Measurements from ENCODE around the gene MAP3K5. TPM values are rescaled to one million over a fixed set of nuclear protein-coding genes. Genes with fewer than 3 reads are reported as not detected.
A peak's percentile ranks its signal among the peaks of the same experiment; 100 is the strongest.

The MAP3K5 gene
- total RNA-seq, 1 experiment from 2014 or later, result 2.0 TPM

DNA sequence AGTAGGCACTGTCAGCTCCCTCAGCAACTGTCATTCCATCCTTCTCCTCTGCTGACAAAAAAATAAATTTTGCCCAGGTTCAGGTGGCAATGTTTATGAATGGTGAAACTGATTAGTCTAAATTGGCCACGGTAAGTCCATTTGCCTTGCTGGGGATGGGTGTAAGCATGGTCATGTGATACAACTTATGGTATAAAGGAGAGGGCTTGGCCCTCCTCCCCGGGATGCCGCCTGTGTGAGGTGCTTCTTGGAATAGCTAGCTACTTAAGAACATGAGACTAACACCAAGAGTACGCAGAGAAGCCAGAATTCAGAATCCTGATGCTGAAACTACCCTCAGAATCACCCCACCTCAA is 147.7 kb downstream of the MAP3K5 start:
- no peak for DNase-seq (ENCODE audit: low spot score)

DNA sequence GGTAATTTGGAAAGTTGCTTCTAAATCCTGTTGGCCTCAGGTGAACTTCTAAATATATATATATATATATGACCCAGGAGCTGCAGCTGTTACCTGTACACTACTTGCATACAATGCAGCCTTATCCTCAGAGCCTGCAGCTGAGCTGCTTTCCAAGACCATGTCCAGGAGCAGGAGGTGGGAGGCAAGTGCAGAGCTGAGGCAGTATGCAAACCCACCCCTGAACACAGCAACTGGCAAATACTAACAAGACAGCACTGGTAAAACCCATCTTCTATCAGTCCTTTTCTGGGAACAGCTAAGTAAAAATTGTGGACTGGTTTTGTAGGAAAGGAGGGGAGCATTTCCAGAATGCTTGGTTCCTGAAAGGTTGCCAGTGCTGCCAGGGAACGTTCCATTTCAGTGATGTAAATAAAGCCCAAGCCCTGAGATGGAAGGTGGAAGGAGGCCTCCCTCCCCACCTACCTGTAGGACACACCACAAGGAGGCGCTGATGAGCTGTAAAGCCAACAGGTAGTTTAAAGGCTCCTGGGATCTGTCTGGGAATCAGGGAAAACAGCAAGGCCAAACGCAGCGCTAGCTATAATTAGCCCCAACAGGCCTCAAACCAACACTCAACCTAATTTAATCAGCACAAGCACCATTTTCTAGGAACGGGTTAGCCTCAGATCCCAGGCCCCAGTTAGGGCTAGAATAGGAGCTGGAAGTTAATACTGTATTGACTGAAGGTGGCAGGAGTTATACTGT is 148.3 kb downstream of the MAP3K5 start:
- peak; percentile 78 for DNase-seq (ENCODE audit: low spot score)

DNA sequence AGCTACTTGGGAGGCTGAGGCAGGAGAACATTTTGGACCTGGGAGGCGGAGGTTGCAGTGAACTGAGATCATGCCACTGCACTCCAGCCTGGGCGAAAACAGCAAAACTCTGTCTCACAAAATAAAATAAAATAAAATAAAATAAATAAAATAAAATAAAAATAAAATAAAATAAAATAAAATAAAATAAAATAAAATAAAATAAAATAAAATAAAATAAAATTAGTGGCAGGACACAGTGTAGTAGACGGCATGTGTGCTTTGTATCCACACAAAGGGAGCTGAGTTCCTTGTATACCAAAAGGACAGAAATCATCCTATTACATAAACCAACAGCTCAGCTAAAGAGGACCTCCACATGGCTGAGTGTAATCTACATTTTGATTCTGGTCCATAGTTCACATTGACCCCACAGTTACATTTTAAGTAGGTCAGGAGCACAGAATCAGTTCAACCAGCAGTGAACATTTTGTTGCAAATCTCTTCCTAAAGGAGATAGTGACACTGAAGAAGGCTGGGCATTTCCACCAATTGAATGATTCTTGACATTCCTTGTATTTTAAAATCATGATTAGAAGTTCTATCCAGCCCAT is 150.3 kb downstream of the MAP3K5 start:
- no peak for DNase-seq (ENCODE audit: low spot score)

DNA sequence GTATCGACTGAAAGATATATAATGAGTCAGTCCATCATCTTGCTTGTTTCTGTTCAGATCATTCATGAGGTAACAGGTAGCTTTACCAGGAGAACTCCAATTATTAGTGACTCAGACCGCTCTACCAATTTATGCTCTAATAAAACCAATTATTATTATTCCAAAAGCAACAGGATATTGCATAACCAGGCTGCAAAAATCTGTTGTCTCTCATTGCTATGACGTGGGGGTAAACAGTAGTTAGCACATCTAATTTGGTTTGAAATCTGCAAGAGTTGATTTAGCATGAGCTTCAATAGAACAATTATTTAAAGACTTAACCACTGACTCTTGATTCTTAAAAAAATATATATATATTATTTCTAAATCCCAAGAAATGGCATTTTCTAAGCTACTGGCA is 151.1 kb downstream of the MAP3K5 start:
- no peak for DNase-seq (ENCODE audit: low spot score)

DNA sequence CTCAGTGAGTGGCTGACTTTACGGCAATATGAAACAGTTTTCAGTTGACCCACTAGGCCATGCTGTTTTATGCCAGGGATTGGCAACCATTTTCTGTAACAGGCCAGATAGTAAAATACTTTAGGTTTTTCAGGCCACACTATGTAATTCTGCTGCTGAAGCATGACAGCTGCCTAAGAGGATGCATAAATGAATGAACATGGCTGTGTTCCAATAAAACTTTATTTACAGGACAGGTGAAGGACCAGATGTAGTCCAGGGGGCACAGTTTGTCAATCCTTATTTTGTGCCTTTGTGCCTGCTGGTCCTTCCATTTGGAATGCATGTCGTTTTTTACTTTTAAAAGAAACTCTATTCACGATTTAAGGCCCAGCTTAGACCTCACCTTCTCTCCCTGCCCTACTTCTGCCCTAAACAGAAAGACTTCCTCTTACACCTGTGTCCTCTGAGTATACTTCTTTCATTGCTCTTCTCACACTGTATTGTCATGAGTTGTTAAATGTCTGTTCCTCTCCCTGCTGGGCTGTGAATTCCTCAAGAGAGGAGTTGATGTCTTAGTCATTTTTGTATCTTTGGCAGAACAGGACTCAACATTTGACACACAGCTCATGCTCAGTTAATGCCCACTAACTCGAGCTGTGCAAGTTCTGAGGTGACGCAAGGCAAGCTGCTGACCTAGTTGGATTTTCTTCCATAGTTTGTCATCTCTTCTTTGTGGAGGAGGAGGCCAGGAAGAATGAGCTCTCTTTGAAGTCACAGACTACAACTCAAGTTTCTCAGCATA is 152.0 kb downstream of the MAP3K5 start:
- no peak for DNase-seq (ENCODE audit: low spot score)

DNA sequence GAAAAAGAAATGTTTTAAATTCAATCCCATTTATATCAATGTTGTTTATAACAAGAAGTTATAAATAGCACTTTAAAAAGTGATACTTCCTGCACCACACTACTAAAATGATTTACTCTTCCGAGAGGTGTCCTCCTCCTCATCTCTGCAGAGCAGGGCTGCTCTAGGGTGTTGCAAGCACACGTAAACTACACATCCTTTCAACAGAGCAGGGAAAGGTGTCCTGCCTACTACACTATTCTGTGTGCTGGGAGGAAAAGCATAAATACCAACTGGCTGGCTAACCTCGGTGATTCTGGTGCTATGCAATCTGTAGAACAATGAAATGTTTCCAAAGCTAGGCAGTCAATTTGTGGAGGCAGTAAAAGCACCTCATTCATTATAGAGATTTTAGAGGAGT is 152.6 kb downstream of the MAP3K5 start:
- no peak for DNase-seq (ENCODE audit: low spot score)

DNA sequence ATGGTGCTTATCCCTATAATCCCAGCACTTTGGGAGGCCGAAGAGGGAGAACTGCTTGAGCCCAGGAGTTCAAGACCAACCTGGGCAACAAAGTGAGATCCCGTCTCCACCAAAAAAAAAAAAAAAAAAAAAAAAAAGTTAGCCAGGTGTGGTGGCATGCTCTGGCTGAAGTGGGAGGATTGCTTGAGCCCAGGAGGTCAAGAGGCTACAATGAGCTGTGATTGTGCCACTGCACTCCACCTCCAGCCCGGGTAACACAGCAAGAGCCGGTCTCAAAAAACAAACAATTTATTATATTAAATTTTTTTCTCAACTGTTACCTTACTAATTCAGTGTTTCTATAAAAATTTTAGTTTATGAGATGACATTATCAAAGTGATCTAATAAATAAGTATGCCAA is 156.7 kb downstream of the MAP3K5 start:
- no peak for DNase-seq (ENCODE audit: low spot score)

DNA sequence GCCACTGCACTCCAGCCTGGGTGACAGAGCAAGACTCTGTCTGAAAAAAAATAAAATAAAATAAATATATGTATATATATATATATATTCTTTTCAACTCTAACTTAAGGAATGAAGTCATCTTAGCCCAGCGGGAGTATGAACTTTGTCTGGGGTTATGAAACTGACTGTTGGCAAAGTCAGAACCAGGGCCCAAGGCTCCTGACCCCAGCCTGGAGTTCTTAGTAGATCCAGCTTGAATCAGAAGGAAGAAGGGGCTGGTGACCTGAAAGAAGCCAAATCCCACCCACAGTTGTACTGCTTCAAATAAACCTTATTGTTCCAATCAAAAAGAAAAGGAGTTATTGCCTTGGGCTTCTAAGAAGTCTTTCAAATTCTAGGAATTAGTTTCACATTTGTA is 158.9 kb downstream of the MAP3K5 start:
- DNase-seq (ENCODE audit: low spot score), result no peak

DNA sequence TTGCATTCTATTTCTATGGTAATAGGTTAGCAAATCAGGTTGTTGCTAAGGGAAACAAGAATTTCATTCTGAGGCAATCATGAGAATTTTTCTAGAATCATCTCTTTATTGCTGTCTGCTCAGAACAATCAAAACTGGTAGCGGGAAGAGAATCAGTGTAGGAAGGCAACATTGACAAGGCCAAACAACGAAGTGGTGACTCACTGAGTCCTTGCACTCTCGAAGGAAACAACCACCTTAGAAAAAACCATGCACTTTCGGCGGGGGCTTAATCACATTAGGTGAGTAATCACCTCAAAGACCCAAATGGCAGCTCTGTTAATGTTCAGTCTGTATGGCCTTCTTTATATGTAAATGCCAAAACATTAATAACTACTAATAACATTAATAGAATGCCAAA is 163.3 kb downstream of the MAP3K5 start:
- no peak for DNase-seq (ENCODE audit: low spot score)

DNA sequence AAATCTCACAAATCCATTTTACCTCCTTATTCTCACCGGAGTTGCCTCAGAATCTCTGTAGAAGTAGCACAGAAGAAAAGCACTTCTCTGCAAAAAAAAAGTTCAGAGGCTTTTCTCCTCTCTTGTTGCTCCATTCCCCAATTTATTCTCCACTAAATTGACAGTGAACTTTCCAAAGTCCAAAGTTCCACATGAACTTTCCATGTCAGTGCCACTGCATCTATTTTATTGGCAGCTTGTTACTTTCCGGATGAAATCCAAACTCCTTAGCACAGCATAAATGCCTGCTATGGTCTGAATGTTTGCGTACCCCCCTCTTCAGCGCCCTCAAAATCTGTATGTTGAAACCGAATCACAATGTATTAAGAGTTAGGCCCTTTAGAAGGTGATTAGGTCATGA is 165.1 kb downstream of the MAP3K5 start:
- DNase-seq (ENCODE audit: low spot score), result no peak

DNA sequence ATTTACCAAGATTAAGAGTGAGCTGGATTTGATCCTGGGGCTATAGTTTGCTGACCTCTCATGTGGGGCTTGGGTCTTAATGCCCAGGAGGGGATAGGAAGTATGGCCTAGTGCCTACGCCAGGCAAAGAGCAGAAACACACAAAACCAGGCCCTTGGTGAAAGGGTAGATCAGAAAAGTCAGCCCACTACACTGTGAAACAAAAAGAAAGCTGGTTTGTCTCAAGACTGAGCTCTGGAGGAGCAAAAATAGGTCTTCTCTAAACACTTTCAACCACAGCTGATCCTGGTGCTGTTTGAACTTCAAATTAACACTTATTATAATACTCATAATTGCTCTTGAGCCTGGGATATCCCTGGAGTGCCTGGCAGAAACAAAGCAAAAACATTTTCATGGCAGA is 167.0 kb downstream of the MAP3K5 start:
- DNase-seq (ENCODE audit: low spot score), result no peak

DNA sequence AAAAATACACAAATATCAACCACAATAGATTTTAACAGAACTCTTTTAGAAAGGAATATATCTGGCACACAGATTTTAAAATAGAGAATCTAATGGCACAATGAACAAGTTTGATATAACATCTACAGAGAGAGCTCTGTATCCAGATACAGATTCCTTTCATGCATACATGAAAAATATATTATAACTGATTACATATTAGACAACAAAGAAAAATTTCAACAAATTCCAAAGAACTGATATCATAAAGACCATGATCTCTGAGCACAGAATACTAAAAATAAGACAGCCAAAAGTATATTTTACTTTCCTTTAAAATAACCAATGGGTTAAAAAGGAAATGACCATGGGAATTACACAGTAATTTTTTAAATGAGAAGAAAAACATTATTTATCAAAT is 167.9 kb downstream of the MAP3K5 start:
- no peak for DNase-seq (ENCODE audit: low spot score)

DNA sequence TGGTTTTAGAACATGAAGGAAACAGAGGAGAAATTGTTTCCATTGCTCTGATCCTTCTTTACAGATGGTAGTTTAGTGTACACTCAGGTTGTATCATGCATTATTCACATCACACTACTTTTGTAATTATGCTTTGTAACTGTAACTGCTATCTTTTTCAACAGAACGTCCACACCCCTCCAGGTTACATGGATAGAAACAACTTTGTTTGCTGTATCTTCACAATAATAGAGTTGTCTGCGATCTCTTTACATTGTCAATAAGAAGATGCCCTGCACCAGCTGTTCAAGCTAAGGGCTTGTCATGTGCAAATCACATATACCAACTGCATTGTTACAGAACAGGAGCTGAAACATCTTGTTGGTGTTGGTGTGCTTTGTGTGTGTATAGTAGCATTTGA is 174.2 kb downstream of the MAP3K5 start:
- DNase-seq (ENCODE audit: low spot score), result no peak

DNA sequence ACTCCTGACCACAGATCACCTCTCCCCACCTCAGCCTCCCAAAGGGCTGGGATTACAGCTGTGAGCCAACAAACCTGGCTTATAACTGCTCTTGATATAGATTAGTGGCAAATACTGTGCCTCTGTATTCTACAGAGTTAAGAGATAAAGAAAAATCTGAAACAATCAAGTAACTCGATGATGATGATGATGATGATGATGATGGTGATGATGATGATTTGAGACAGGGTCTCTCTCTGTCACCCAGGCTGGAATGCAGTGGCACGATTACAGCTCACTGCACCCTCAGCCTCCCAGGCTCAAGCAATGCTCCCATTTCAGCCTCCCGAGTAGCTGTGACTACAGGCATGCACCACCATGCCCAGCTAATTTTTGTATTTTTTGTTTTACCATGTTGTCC is 175.8 kb downstream of the MAP3K5 start:
- no peak for DNase-seq (ENCODE audit: low spot score)

DNA sequence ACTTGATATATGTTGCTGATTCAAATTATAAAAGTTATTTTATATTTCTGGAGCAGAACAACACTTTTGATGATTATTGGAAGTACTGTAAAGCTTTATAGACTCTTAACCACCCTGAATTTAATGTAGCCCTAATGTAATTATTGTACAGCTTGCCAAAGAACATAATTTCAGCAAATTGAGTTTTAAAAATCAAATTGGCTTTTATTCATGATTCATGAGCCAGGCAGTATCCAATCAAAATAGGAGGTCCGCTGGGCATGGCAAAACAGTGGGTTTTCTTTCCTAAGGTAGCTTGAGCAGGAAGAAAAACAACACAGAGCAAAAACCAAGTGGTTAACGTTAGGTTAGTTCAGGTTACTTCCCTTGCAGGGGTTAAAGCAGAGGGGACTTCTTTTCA is 177.3 kb downstream of the MAP3K5 start:
- no peak for DNase-seq (ENCODE audit: low spot score)

DNA sequence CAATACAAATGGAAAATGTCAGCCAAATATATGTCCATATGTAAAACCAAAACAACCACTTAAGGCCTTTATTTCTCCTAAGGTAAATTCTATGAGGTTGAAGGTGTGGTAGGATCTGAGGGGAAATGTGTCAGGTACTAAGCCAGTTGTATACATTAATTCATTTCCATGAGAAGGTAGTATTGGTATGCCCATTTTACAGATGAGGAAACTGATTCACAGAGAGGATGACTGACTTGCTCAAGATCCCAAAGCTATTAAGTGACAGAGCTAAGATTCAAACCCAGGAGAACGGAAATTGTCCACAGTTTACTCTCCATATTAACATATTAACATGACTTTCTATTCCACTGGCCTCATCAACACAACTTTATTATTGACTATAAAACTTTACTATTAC is 177.9 kb downstream of the MAP3K5 start:
- DNase-seq (ENCODE audit: low spot score), result no peak

DNA sequence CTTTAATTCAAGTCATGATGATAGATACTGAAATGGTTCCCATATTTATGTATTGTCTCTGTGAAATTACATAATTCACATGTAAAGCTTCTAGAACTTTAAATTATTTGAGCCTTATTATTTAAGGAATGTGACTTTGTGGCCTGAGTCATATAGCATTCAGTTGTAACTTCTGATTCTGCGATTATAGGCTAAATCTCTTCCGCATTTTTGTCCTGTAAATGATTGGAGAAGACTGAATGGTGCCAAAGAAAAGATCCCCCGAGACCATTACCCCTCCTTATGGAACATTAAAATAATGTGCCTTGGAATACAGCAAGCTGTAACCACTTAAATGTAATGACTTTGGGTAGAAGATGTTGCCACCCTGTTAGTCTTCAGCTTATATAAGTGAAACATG is 178.8 kb downstream of the MAP3K5 start:
- no peak for DNase-seq (ENCODE audit: low spot score)

DNA sequence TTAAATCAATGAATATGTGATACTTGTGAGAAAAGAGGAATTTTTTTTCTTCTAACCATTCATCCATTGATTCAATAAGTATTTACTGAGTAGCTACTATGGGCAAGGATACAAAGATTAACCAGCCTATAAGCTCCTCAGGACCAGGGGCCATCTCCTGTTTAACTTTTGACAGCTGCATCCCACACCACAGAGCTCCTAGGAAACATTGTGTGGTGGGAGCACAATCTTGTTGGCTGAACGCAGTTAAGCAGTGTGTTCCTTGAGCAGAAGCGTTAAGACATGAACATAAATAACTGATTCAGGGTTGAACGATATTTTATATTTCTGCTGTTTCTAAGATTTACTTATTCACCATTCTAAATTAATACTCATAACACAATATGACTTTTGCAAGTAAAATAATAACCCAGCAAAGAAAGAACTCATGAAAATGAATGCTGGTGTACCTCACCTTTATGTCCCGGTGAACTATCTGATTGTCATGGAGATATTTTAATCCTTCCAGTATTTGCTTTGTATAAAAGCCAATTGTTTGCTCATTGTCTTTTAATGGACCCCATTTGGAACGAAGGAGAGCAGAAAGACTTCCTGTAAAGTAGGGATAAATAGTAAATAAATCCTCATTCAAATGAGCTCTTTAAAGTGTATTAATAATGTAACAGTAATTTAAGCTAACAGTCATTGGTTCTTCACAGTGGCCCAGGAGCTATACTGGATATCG is 179.4 kb downstream of the MAP3K5 start:
- no peak for DNase-seq (ENCODE audit: low spot score)

DNA sequence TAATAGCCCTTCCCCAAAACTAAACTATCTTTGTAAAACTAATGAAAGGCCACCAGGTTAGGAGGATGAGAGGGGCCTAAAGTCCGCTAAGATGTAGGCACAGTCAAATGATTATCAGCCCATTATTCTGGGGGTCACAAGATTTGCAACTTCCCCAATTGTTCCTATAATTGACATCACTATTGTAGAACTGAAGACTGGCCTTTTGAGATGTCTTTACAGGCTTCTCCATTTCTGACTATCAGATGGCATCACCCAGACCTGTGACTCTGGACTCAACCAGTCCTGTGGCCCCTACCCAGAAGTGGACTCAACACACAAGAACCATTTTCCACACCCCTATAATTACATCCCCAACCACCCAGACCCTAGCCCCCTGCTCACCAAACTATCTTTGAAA is 180.5 kb downstream of the MAP3K5 start:
- DNase-seq (ENCODE audit: low spot score), result no peak

DNA sequence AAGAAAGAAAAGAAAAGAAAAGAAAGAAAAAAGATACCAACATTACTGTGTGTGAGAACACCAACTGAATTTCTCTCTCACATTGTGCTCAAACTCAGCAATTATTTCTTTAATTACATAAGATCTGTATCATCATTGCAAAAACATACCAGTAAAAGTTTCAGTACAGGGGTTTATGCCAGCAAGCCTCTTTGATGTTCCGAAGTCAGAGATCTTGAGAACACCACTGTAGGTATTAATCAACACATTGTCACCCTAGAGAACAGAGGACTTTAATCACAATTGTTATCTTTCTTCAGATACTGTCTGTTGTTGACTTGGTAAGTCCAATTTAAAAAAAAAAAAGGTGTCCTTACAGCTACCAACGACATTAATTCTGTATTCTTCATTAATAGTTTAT is 181.1 kb downstream of the MAP3K5 start:
- DNase-seq (ENCODE audit: low spot score), result no peak

DNA sequence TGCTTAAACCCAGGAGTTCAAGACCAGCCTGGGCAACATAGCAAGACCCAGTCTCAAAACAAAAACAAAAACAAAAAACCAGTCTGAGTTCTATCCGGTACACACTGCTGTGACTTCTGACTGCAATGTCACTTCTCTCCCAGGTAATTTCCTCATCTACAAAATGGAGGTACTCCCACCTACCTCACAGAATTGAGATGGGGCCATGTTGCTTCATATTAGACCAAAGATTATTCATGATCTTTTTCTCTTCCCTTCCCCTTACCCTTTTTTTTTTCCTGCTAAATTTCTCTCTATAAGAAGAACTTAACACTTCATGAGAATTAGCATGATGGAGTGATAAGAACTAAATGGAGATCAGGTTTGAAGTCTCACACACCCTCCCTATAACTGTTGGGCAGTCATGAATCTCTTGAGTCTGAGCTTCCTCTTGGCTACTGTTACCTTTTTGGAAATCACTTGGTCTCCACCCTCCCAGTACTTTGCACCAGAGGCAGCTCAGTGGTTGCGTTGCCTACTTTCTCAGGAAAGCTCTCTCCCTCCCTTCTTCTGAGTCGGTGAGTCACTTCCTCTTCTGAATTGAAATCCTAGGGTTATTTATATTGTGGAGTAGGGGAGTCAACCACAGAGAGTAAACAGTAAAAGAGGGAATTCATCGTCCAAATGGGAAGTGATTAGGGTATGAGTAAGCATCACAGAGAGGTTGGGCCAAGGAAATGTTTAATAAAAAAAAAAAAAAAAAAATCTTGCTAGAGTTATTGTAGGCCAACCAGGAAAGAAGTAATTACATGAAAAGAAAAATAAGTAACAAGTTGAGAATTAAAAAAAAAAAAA is 182.2 kb downstream of the MAP3K5 start:
- DNase-seq (ENCODE audit: low spot score), result peak; percentile 99

DNA sequence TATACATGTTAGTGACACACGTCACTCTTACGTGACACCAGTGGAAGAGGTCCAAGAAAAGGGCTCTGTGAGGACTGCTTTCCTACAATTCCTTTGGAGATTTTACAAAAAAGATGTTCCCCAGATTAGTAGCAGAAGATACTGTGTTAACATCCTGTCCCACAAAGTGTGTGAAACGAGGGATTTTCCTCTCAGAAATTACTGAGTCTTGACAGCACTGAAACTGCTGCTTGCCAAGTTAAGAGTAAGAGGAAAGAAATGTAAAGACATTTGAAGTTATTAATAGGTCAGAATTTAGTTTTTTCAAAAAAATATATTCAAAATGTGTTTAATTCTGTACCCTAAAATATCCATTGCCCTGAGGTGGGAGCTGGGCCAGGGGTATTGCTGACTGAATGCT is 183.3 kb downstream of the MAP3K5 start:
- DNase-seq (ENCODE audit: low spot score), result peak; percentile 57

Measured in A172 (cell line).